Bronchial epithelial cell (primary cell): Measurements from ENCODE around the gene ZMAT3. TPM values are rescaled to one million over a fixed set of nuclear protein-coding genes. Genes with fewer than 3 reads are reported as not detected.
"Not testable (repeated sequence)": the region's sequence is repeated elsewhere in the genome, so short reads cannot be mapped to it uniquely, and the experiment has no call there.

ENCODE experiments used
- DNase-seq: peaks from one replicate; pipeline ENCODE4 v3.0.0-alpha.2; 2010; ENCODE audit warnings: low read depth
- FAIRE-seq: peaks from 2 replicates; lab custom pipeline; 2011; peaks lifted over from hg19 to GRCh38; lab: Jason Lieb, UNC
- H3K27me3 ChIP-seq: 2 replicates; pipeline ENCODE4 v1.5.1; 2011; ENCODE audit warnings: low read length; ENCODE audit not compliant: control insufficient read depth, insufficient read depth
- H3K36me3 ChIP-seq: 2 replicates; pipeline ENCODE4 v1.5.1; 2011; ENCODE audit warnings: low read length; ENCODE audit not compliant: control insufficient read depth, insufficient read depth
- H3K4me3 ChIP-seq: 2 replicates; pipeline ENCODE4 v1.5.1; 2011; ENCODE audit warnings: mild to moderate bottlenecking, low read depth, low read length, control low read depth
- CTCF ChIP-seq: IDR thresholded peaks from 2 replicates; pipeline ENCODE4 v1.5.1; 2011; ENCODE audit warnings: mild to moderate bottlenecking, moderate library complexity, low read length, control low read depth, inconsistent platforms; ENCODE audit not compliant: insufficient read depth, severe bottlenecking
- total RNA-seq: library from RNA; depleted of rRNA; stranded (reverse); fragments of >200 nt; gene quantifications from 2 replicates; pipeline ENCODE4 v1.2.1, GENCODE V29; 2014

Gene ZMAT3, protein sequence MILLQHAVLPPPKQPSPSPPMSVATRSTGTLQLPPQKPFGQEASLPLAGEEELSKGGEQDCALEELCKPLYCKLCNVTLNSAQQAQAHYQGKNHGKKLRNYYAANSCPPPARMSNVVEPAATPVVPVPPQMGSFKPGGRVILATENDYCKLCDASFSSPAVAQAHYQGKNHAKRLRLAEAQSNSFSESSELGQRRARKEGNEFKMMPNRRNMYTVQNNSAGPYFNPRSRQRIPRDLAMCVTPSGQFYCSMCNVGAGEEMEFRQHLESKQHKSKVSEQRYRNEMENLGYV
- total RNA-seq = 12.2 and 15.3 TPM in 2 replicates

DNA sequence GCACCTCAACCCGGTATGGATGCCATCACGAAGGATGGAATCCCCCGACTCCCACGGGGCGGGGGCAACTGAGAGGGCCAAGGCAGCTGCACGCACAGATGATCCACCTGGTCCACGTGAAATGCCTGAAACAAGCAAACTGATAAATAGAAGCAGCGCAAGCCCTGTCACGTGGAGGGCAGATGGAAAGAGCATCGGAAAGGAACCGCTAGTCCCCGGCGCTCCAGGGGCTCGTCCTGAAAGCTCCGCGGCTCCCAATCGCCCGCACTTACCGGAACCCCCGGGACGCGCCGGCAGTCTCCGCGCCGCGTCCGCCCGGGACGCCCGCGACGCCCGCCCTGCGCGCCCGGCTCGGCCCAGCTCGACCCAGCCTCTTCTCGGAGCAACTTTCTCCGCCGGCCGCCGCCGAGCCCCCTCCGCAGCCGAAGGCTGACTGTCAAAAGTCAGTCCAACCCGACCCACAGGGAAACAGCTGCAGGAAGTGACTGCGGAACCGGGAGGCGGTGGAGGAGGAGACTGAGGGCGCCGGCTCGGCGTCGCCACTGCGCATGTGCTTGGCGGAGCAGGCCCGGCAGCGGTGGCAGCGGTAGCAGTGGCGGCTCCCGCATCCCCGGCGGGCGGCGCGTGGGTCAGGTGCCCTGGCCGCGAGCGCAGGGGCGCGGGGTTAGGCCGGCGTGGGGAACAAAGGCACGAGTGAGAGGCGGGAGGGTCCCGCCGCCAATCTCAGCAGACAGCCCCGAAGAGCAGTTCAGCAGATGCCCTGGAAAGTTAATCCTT is at the start of gene ZMAT3:
Gene ZMAT3, minus strand, starts transcription at position 487 of the 777 bp plus-strand sequence. CDS start 4,057 bp downstream, outside the sequence.
- H3K4me3 ChIP-seq = peak within 1 kb of the TSS; percentile 67
- no peaks in the 10 kb centered on the region for H3K27me3 ChIP-seq
- FAIRE-seq = no peak
- peak; percentile 72 for DNase-seq
- no peak for TF ChIP-seq CTCF
- H3K36me3 ChIP-seq = no peaks in the 10 kb centered on the region

DNA sequence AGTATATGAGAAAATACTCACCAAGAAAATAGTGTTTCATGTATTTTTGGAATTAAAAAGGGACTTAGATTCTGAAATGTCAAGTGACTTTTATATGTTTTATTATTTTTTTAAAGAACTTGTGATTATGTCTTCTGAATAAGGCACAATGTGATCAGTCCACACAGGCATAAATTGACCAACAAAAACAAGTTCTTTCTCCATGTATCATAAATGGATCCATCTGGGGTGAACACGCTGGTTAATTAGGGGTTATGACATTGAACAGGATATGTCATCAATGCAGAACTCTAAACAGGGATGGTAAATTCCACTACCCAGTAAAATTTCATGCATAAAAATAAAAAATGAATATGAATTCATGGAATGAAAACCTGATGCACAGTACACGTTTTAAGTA is 45.2 kb upstream of the ZMAT3 start:
- H3K36me3 ChIP-seq = no peaks in the 10 kb centered on the region
- H3K4me3 ChIP-seq = no peak overlapping the region
- FAIRE-seq (no peak), DNase-seq (no peak)
- H3K27me3 ChIP-seq = no peaks in the 10 kb centered on the region
- TF ChIP-seq CTCF = no peak

DNA sequence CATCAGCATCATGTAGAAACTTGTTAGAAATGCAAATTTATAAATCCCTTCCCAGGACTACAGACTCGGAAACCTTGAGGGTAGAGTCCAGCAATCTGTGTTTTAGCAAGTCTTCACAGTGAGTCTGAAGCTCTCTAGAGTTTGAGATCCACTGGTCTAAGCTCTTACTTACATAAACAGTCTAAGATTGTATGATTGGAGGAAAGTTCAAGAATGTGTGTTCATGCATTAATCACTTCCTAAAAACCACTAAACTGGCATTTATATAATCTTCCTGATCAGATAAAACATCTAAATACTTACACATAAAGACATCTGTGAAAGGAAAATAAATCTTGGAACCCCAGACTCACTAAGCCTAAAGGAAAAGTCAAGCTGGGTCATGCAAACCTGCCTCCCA is 43.8 kb upstream of the ZMAT3 start:
- not testable (repeated sequence) for H3K36me3 ChIP-seq, H3K4me3 ChIP-seq, H3K27me3 ChIP-seq, FAIRE-seq
- DNase-seq = peak; percentile 22

GRCh38 chr3:179113903-179114302 is 42.3 kb upstream of the ZMAT3 start:
- FAIRE-seq (no peak), DNase-seq (no peak)
- Histone ChIP-seq H3K4me3 (no peak overlapping the region), H3K27me3 (no peaks in the 10 kb centered on the region), H3K36me3 (no peaks in the 10 kb centered on the region)
- TF ChIP-seq CTCF = no peak

- Histone ChIP-seq H3K27me3 (no peaks in the 10 kb centered on the region), H3K36me3 (no peaks in the 10 kb centered on the region), H3K4me3 (no peak overlapping the region)
- peak; percentile 83 for DNase-seq
- no peak for TF ChIP-seq CTCF
- FAIRE-seq = no peak
These were observed 36.5 kb upstream of the ZMAT3 start for GRCh38 chr3:179108086-179108485.

DNA sequence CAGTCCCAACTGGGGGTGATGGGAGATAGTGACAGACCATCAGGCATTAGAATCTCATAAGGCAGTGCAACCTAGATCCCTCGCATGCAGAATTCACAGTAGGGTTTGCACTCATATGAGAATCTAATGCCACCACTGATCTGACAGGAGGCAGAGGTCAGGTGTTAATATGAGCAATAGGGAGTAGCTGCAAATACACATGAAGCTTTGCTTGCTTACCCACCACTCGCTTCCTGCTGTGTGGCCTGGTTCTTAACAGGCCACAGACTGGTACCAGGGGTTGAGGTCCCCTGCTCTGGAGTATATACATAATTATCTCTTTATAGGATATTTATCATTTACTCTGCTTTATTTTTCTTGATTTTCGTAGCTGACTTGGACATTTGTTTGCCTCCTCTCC is 36.0 kb upstream of the ZMAT3 start:
- H3K27me3 ChIP-seq = no peaks in the 10 kb centered on the region
- DNase-seq = no peak
- H3K36me3 ChIP-seq = no peaks in the 10 kb centered on the region
- TF ChIP-seq CTCF = no peak
- FAIRE-seq = no peak
- H3K4me3 ChIP-seq = no peak overlapping the region
